ENCODE data around the gene STIMATE.

Gene STIMATE

GRCh38 chr3:52847241-52847640 lies 50.1 kb downstream of the STIMATE start:
- Histone ChIP-seq H3K27me3 (replicated peaks; ENCODE audit: control insufficient read depth, insufficient read depth, low read length) (no peaks in the 10 kb centered on the region), H3K4me3 (ENCODE audit: low read length) (no peak overlapping the region), H3K36me3 (ENCODE audit: control insufficient read depth, insufficient read depth, low read length, severe bottlenecking) (peaks cover 40% of the 10 kb centered on the region), H3K9ac (ENCODE audit: low read length) (no peak overlapping the region), H3K4me1 (ENCODE audit: control insufficient read depth, insufficient read depth, low read length) (peaks cover 32% of the 10 kb centered on the region), H3K9me3 (ENCODE audit: control insufficient read depth, low read length) (no peaks in the 10 kb centered on the region)
- no peak for DNase-seq (ENCODE audit: low read depth)

- Histone ChIP-seq H3K36me3 (ENCODE audit: control insufficient read depth, insufficient read depth, low read length, severe bottlenecking) (peaks cover 34% of the 10 kb centered on the region), H3K4me1 (ENCODE audit: control insufficient read depth, insufficient read depth, low read length) (peaks cover 32% of the 10 kb centered on the region), H3K9ac (ENCODE audit: low read length) (no peak overlapping the region), H3K4me3 (ENCODE audit: low read length) (no peak overlapping the region), H3K27me3 (replicated peaks; ENCODE audit: control insufficient read depth, insufficient read depth, low read length) (no peaks in the 10 kb centered on the region), H3K9me3 (ENCODE audit: control insufficient read depth, low read length) (no peaks in the 10 kb centered on the region)
- DNase-seq (ENCODE audit: low read depth), result no peak
Observed at GRCh38 chr3:52846432-52846965, 50.8 kb downstream of the STIMATE start.

- H3K4me1 ChIP-seq (ENCODE audit: control insufficient read depth, insufficient read depth, low read length), result peaks cover 32% of the 10 kb centered on the region
- H3K9me3 ChIP-seq (ENCODE audit: control insufficient read depth, low read length), result no peaks in the 10 kb centered on the region
- H3K36me3 ChIP-seq (ENCODE audit: control insufficient read depth, insufficient read depth, low read length, severe bottlenecking), result peaks cover 35% of the 10 kb centered on the region
- no peak overlapping the region for H3K9ac ChIP-seq (ENCODE audit: low read length)
- H3K4me3 ChIP-seq (ENCODE audit: low read length), result no peak overlapping the region
- no peaks in the 10 kb centered on the region for H3K27me3 ChIP-seq (replicated peaks; ENCODE audit: control insufficient read depth, insufficient read depth, low read length)
- no peak for DNase-seq (ENCODE audit: low read depth)
Observed at GRCh38 chr3:52845691-52846431, 51.5 kb downstream of the STIMATE start.

- Histone ChIP-seq H3K4me3 (ENCODE audit: low read length) (no peak overlapping the region), H3K9ac (ENCODE audit: low read length) (peak overlapping the region; percentile 25), H3K4me1 (ENCODE audit: control insufficient read depth, insufficient read depth, low read length) (peaks cover 32% of the 10 kb centered on the region), H3K27me3 (replicated peaks; ENCODE audit: control insufficient read depth, insufficient read depth, low read length) (no peaks in the 10 kb centered on the region), H3K36me3 (ENCODE audit: control insufficient read depth, insufficient read depth, low read length, severe bottlenecking) (peaks cover 37% of the 10 kb centered on the region), H3K9me3 (ENCODE audit: control insufficient read depth, low read length) (no peaks in the 10 kb centered on the region)
- peak; percentile 12 for DNase-seq (ENCODE audit: low read depth)
Observed at GRCh38 chr3:52845157-52845556, 52.2 kb downstream of the STIMATE start.

GRCh38 chr3:52844290-52844975 lies 52.9 kb downstream of the STIMATE start:
- H3K9ac ChIP-seq (ENCODE audit: low read length), result peak overlapping the region; percentile 25
- peaks cover 32% of the 10 kb centered on the region for H3K4me1 ChIP-seq (ENCODE audit: control insufficient read depth, insufficient read depth, low read length)
- no peak for DNase-seq (ENCODE audit: low read depth)
- no peak overlapping the region for H3K4me3 ChIP-seq (ENCODE audit: low read length)
- H3K36me3 ChIP-seq (ENCODE audit: control insufficient read depth, insufficient read depth, low read length, severe bottlenecking), result peaks cover 32% of the 10 kb centered on the region
- no peaks in the 10 kb centered on the region for H3K27me3 ChIP-seq (replicated peaks; ENCODE audit: control insufficient read depth, insufficient read depth, low read length)
- H3K9me3 ChIP-seq (ENCODE audit: control insufficient read depth, low read length), result no peaks in the 10 kb centered on the region

- no peak overlapping the region for H3K9ac ChIP-seq (ENCODE audit: low read length)
- no peak for DNase-seq (ENCODE audit: low read depth)
- H3K4me3 ChIP-seq (ENCODE audit: low read length), result no peak overlapping the region
- H3K4me1 ChIP-seq (ENCODE audit: control insufficient read depth, insufficient read depth, low read length), result peaks cover 29% of the 10 kb centered on the region
- H3K9me3 ChIP-seq (ENCODE audit: control insufficient read depth, low read length), result no peaks in the 10 kb centered on the region
- peaks cover 27% of the 10 kb centered on the region for H3K36me3 ChIP-seq (ENCODE audit: control insufficient read depth, insufficient read depth, low read length, severe bottlenecking)
- H3K27me3 ChIP-seq (replicated peaks; ENCODE audit: control insufficient read depth, insufficient read depth, low read length), result no peaks in the 10 kb centered on the region
Observed at GRCh38 chr3:52843881-52844280, 53.5 kb downstream of the STIMATE start.

- Histone ChIP-seq H3K27me3 (replicated peaks; ENCODE audit: control insufficient read depth, insufficient read depth, low read length) (no peaks in the 10 kb centered on the region), H3K36me3 (ENCODE audit: control insufficient read depth, insufficient read depth, low read length, severe bottlenecking) (peaks cover 26% of the 10 kb centered on the region), H3K4me1 (ENCODE audit: control insufficient read depth, insufficient read depth, low read length) (peaks cover 23% of the 10 kb centered on the region), H3K9me3 (ENCODE audit: control insufficient read depth, low read length) (no peaks in the 10 kb centered on the region), H3K9ac (ENCODE audit: low read length) (no peak overlapping the region), H3K4me3 (ENCODE audit: low read length) (no peak overlapping the region)
- no peak for DNase-seq (ENCODE audit: low read depth)
Observed at GRCh38 chr3:52843108-52843865, 54.1 kb downstream of the STIMATE start.

- Histone ChIP-seq H3K9me3 (ENCODE audit: control insufficient read depth, low read length) (no peaks in the 10 kb centered on the region), H3K4me1 (ENCODE audit: control insufficient read depth, insufficient read depth, low read length) (peaks cover 23% of the 10 kb centered on the region), H3K36me3 (ENCODE audit: control insufficient read depth, insufficient read depth, low read length, severe bottlenecking) (peaks cover 19% of the 10 kb centered on the region), H3K27me3 (replicated peaks; ENCODE audit: control insufficient read depth, insufficient read depth, low read length) (no peaks in the 10 kb centered on the region), H3K4me3 (ENCODE audit: low read length) (no peak overlapping the region), H3K9ac (ENCODE audit: low read length) (no peak overlapping the region)
- no peak for DNase-seq (ENCODE audit: low read depth)
Observed at GRCh38 chr3:52842424-52842823, 54.9 kb downstream of the STIMATE start.

- peaks cover 23% of the 10 kb centered on the region for H3K4me1 ChIP-seq (ENCODE audit: control insufficient read depth, insufficient read depth, low read length)
- no peak overlapping the region for H3K9ac ChIP-seq (ENCODE audit: low read length)
- H3K9me3 ChIP-seq (ENCODE audit: control insufficient read depth, low read length), result no peaks in the 10 kb centered on the region
- H3K27me3 ChIP-seq (replicated peaks; ENCODE audit: control insufficient read depth, insufficient read depth, low read length), result no peaks in the 10 kb centered on the region
- no peak overlapping the region for H3K4me3 ChIP-seq (ENCODE audit: low read length)
- DNase-seq (ENCODE audit: low read depth), result no peak
- H3K36me3 ChIP-seq (ENCODE audit: control insufficient read depth, insufficient read depth, low read length, severe bottlenecking), result peaks cover 15% of the 10 kb centered on the region
Observed at GRCh38 chr3:52841981-52842340, 55.4 kb downstream of the STIMATE start.

GRCh38 chr3:52841211-52841980 lies 56.0 kb downstream of the STIMATE start:
- no peaks in the 10 kb centered on the region for H3K9me3 ChIP-seq (ENCODE audit: control insufficient read depth, low read length)

More at GRCh38 chr3:52841211-52841980, 56.0 kb downstream of the STIMATE start:
- Histone ChIP-seq H3K9ac (ENCODE audit: low read length) (no peak overlapping the region), H3K27me3 (replicated peaks; ENCODE audit: control insufficient read depth, insufficient read depth, low read length) (no peaks in the 10 kb centered on the region), H3K36me3 (ENCODE audit: control insufficient read depth, insufficient read depth, low read length, severe bottlenecking) (peaks cover 14% of the 10 kb centered on the region), H3K4me3 (ENCODE audit: low read length) (no peak overlapping the region), H3K4me1 (ENCODE audit: control insufficient read depth, insufficient read depth, low read length) (peaks cover 23% of the 10 kb centered on the region)
- DNase-seq (ENCODE audit: low read depth), result no peak
